ENCODE results near the gene ANG. TPM values are rescaled to one million over a fixed set of nuclear protein-coding genes. Genes with fewer than 3 reads are reported as not detected.

Gene ANG
- total and polyA plus RNA-seq, 9 of the 15 experiments (the other 6 are each of a cell fraction or from before 2014, with no cell fraction given): 0.21 to 0.73 (median 0.34) TPM; not detected in 4

DNA sequence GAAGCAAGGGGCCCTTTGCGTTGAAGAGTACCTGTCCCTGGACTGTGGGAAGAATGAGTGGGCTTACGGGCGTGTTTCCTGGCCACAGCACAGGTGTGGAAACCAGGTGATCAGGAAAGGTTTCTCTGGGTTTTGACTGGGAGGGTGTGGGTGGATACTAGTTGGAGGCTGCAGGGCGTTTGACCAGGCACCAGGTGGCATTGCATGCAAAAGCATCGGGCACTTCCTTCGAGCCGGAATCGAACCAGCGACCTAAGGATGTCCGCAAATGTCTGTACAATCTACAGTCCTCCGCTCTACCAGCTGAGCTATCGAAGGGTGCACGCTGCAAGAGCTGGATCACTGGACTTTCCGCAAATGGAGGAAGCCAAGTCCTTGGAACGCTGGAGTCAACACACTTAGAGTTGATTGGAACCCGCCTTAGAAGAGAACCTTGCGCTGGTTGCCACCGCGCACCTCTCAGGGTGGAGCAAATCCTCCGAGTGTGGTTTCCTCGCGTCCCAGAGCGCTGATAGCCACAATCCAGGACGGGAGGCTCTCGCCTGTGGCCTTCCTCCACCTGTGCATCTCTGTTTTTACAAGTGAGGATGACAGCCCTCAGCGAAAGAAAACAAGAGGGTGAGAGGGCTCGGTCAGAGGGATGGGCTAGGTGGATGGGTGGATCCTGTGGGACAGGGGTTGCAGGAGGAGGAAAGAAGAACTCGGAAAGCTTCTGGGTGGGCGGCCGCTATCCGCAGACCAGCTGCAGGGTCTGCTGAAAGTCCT lies 25.4 kb upstream of the ANG start (continued):
- TF ChIP-seq, protein P1, sequence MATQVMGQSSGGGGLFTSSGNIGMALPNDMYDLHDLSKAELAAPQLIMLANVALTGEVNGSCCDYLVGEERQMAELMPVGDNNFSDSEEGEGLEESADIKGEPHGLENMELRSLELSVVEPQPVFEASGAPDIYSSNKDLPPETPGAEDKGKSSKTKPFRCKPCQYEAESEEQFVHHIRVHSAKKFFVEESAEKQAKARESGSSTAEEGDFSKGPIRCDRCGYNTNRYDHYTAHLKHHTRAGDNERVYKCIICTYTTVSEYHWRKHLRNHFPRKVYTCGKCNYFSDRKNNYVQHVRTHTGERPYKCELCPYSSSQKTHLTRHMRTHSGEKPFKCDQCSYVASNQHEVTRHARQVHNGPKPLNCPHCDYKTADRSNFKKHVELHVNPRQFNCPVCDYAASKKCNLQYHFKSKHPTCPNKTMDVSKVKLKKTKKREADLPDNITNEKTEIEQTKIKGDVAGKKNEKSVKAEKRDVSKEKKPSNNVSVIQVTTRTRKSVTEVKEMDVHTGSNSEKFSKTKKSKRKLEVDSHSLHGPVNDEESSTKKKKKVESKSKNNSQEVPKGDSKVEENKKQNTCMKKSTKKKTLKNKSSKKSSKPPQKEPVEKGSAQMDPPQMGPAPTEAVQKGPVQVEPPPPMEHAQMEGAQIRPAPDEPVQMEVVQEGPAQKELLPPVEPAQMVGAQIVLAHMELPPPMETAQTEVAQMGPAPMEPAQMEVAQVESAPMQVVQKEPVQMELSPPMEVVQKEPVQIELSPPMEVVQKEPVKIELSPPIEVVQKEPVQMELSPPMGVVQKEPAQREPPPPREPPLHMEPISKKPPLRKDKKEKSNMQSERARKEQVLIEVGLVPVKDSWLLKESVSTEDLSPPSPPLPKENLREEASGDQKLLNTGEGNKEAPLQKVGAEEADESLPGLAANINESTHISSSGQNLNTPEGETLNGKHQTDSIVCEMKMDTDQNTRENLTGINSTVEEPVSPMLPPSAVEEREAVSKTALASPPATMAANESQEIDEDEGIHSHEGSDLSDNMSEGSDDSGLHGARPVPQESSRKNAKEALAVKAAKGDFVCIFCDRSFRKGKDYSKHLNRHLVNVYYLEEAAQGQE (IDR thresholded peaks at IDR 0.05; ENCODE audit: borderline replicate concordance): peak; percentile 51; the same call in 1 of the 2 replicates
- TF ChIP-seq, protein P1 (CRISPR knock-in tag; IDR thresholded peaks at IDR 0.05; ENCODE audit: low read depth): no peak
- TF ChIP-seq HDAC3 (IDR thresholded peaks at IDR 0.05; ENCODE audit: borderline replicate concordance, partially characterized antibody) (peak; percentile 78), XRCC5 (IDR thresholded peaks at IDR 0.05; ENCODE audit: low read depth, low read length) (0 out of 2 replicates have a peak, but pooled peaks have one; percentile 51), ZNF830 (CRISPR knock-in tag; IDR thresholded peaks at IDR 0.05) (no peak), MTA3 (IDR thresholded peaks at IDR 0.05; ENCODE audit: borderline replicate concordance) (0 out of 2 replicates have a peak, but pooled peaks have one; percentile 34), ELF4 (CRISPR knock-in tag; IDR thresholded peaks at IDR 0.05) (no peak), MTA1 (IDR thresholded peaks at IDR 0.05; ENCODE audit: borderline replicate concordance) (peak; percentile 20; the same call in 1 of the 2 replicates), GABPB1 (CRISPR knock-in tag; IDR thresholded peaks at IDR 0.05) (0 out of 2 replicates have a peak, but pooled peaks have one; percentile 18), RB1 (IDR thresholded peaks at IDR 0.05; ENCODE audit: low read depth) (0 out of 2 replicates have a peak, but pooled peaks have one; percentile 27), RNF2 (IDR thresholded peaks at IDR 0.05) (peak; percentile 30; the same call in 1 of the 2 replicates), ZNF707 (CRISPR knock-in tag; conservative IDR thresholded peaks at IDR 0.05) (no peak)
- TF ChIP-seq, protein P2, sequence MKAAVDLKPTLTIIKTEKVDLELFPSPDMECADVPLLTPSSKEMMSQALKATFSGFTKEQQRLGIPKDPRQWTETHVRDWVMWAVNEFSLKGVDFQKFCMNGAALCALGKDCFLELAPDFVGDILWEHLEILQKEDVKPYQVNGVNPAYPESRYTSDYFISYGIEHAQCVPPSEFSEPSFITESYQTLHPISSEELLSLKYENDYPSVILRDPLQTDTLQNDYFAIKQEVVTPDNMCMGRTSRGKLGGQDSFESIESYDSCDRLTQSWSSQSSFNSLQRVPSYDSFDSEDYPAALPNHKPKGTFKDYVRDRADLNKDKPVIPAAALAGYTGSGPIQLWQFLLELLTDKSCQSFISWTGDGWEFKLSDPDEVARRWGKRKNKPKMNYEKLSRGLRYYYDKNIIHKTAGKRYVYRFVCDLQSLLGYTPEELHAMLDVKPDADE (conservative IDR thresholded peaks at IDR 0.05; ENCODE audit: control insufficient read depth, low read depth, low read length): peak; percentile 86
